Sigmoid colon (tissue), 7 donors: ENCODE results near the gene RHBG. TPM values are rescaled to one million over a fixed set of nuclear protein-coding genes. Genes with fewer than 3 reads are reported as not detected.
"Not testable (repeated sequence)": the region's sequence is repeated elsewhere in the genome, so short reads cannot be mapped to it uniquely, and the experiment has no call there.

Experiments used
- DNase-seq: peaks from one replicate; pipeline ENCODE4 v3.0.0-alpha.2; 2019
- H3K27ac ChIP-seq, 4 donors: fragments of 200-600 bp; sonication (generic); one replicate each; pipeline ENCODE4 v1.5.1; 2016 to 2019; ENCODE audit warnings: mild to moderate bottlenecking in 1 of 4
- H3K27me3 ChIP-seq, 3 donors: fragments of 200-600 bp; sonication (generic); one replicate each; pipeline ENCODE4 v1.5.1; 2019; ENCODE audit warnings: mild to moderate bottlenecking in 1 of 3
- H3K36me3 ChIP-seq, 4 donors: fragments of 200-600 bp; sonication (generic); one replicate each; pipeline ENCODE4 v1.5.1; 2016 to 2019
- H3K4me1 ChIP-seq, 4 donors: fragments of 200-600 bp; sonication (generic); one replicate each; pipeline ENCODE4 v1.5.1; 2017 to 2019
- H3K4me3 ChIP-seq, 4 donors: fragments of 200-600 bp; sonication (generic); one replicate each; pipeline ENCODE4 v1.5.1; 2017 to 2019; ENCODE audit warnings: mild to moderate bottlenecking in 2 of 4, moderate library complexity in 1 of 4
- H3K9me3 ChIP-seq, 4 donors: fragments of 200-600 bp in 3 of 4; sonication (generic) in 3 of 4; one replicate each; pipeline versions ENCODE4 v1.5.1 to v1.6.1; 2013 to 2019
- EP300 ChIP-seq, 4 donors: sonication (generic); formaldehyde crosslinking; IDR thresholded peaks; one replicate each; pipeline ENCODE4 v1.6.1; 2017; ENCODE audit warnings: antibody characterized with exemption in 4 of 4
- POLR2A ChIP-seq, 2 donors: fragments of 450-650 bp; IDR thresholded peaks; one replicate each; pipeline ENCODE4 v1.6.1; 2016; ENCODE audit warnings: antibody characterized with exemption in 2 of 2, mild to moderate bottlenecking in 2 of 2, moderate library complexity in 2 of 2
- POLR2AphosphoS5 ChIP-seq, 4 donors: sonication (generic); formaldehyde crosslinking; IDR thresholded peaks; one replicate each; pipeline ENCODE4 v1.6.1; 2017; ENCODE audit warnings: antibody characterized with exemption in 4 of 4
- WGBS, 2 donors: extraction: QIAGEN DNeasy Blood & Tissue Kit; methylation state at CpG; one replicate each; pipeline ENCODE4 v1.1.7; 2013; 5-methylcytosine and 5-hydroxymethylcytosine counted together
- intact Hi-C: fragments of 100-400 bp; cut with DNase I; formaldehyde crosslinking; loops from one replicate; pipeline ENCODE4 v1.15.1; 2023
- polyA plus RNA-seq, 3 donors: library from polyadenylated mRNA; stranded (reverse); fragments of 200-250 nt; gene quantifications; one replicate each; pipeline ENCODE4 v1.2.3, GENCODE V29; 2013
- total RNA-seq, 4 donors: library from RNA; depleted of rRNA; stranded (reverse); fragments of >200 nt; gene quantifications; one replicate each; pipeline ENCODE4 v1.1.0, GENCODE V29; 2016
- TF ChIP-seq, protein P1 (sequence below), 4 experiments: fragments of 450-650 bp in 3 of 4; fragments of 200-600 bp in 1 of 4; IDR thresholded peaks; one replicate each; pipeline ENCODE4 v1.5.1; 2016 to 2019; ENCODE audit warnings: antibody characterized with exemption in 4 of 4, mild to moderate bottlenecking in 3 of 4, moderate library complexity in 2 of 4
- donor health status: healthy with polysubstance abuse.
- donor health status: Bipolar disorder and iron deficiency.
- donor health status: healthy.

RHBG gene
- total and polyA plus RNA-seq, 7 donors, result not detected

DNA sequence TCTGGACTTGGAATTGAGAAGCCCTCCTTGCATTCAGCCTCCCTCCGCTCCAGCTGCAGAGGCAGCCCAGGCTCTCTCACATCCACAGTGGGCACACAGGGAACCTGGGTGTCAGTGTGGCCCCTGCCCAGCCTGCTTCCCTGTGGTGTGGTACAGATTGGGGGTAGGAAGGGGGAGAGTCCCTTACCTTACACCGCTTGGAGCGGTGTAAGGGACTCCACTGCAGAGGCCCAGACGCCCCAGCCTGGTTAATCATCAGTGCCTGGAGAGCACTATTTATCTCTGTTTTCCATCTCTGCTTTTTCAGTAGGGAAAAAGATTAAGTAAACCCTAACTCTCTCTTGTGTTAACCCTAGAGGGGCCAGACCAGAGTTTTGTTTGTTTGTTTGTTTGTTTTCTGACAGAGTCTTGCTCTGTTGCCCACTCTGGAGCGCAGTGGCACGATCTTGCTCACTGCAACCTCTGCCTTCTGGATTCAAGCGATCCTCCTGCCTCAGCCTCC lies 803 bp upstream of the RHBG start:
- DNase-seq, result no peak
- intact Hi-C loops, result no loop called here
- WGBS, 2 donors, result 83 to 89% methylated on average over 7 of the region's 7 CpGs
- Histone ChIP-seq H3K4me3 (no peak overlapping the region), H3K27ac (no peak overlapping the region), H3K36me3 (no peaks in the 10 kb centered on the region), H3K27me3 (peaks cover 8 to 75% (median 19%) of the 10 kb centered on the region in 3 donors), H3K4me1 (peaks cover 0 to 10% (median 6%) of the 10 kb centered on the region in 4 donors), H3K9me3 (no peaks in the 10 kb centered on the region)
- TF ChIP-seq EP300 (IDR thresholded peaks at IDR 0.05), result no peak
- TF ChIP-seq, protein P1, sequence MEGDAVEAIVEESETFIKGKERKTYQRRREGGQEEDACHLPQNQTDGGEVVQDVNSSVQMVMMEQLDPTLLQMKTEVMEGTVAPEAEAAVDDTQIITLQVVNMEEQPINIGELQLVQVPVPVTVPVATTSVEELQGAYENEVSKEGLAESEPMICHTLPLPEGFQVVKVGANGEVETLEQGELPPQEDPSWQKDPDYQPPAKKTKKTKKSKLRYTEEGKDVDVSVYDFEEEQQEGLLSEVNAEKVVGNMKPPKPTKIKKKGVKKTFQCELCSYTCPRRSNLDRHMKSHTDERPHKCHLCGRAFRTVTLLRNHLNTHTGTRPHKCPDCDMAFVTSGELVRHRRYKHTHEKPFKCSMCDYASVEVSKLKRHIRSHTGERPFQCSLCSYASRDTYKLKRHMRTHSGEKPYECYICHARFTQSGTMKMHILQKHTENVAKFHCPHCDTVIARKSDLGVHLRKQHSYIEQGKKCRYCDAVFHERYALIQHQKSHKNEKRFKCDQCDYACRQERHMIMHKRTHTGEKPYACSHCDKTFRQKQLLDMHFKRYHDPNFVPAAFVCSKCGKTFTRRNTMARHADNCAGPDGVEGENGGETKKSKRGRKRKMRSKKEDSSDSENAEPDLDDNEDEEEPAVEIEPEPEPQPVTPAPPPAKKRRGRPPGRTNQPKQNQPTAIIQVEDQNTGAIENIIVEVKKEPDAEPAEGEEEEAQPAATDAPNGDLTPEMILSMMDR (IDR thresholded peaks at IDR 0.05), result no peak
- TF ChIP-seq POLR2A (IDR thresholded peaks at IDR 0.05), result no peak
- TF ChIP-seq POLR2AphosphoS5 (IDR thresholded peaks at IDR 0.05), result no peak

DNA sequence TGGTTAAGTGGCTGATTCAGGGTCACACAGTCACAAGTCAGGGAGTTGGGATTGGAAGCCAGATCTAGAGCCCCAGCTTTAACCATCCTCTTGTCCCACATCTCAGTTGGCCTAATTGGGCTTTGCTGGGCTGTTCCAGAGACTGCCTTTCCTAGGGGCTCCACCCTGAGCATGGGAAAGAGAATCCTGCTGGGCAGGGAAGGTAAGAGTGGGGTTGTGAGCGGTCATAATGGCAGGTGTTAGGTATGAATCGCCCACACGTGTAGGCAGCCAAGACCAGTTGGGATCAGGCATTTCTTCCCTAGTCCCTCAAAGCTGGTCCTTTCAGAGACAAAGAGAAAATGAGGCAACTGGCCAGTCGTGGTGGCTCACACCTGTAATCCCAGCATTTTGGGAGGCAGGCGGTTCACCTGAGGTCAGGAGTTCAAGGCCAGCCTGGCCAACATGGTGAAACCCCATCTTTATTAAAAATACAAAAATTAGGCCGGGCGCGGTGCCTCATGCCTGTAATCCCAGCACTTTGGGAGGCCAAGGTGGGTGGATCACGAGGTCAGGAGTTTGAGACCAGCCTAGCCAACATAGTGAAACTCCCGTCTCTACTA lies 775 bp downstream of the RHBG start:
- DNase-seq, H3K9me3 ChIP-seq, intact Hi-C loops, H3K27ac ChIP-seq, H3K36me3 ChIP-seq: not testable (repeated sequence)
- Histone ChIP-seq H3K4me3 (peak overlapping the region in 1 of 4 donors; percentile 28), H3K4me1 (peaks cover 0 to 10% (median 6%) of the 10 kb centered on the region in 4 donors), H3K27me3 (peaks cover 8 to 66% (median 19%) of the 10 kb centered on the region in 3 donors)
- WGBS, 2 donors, result 90 to 95% methylated on average over 10 of the region's 10 CpGs

DNA sequence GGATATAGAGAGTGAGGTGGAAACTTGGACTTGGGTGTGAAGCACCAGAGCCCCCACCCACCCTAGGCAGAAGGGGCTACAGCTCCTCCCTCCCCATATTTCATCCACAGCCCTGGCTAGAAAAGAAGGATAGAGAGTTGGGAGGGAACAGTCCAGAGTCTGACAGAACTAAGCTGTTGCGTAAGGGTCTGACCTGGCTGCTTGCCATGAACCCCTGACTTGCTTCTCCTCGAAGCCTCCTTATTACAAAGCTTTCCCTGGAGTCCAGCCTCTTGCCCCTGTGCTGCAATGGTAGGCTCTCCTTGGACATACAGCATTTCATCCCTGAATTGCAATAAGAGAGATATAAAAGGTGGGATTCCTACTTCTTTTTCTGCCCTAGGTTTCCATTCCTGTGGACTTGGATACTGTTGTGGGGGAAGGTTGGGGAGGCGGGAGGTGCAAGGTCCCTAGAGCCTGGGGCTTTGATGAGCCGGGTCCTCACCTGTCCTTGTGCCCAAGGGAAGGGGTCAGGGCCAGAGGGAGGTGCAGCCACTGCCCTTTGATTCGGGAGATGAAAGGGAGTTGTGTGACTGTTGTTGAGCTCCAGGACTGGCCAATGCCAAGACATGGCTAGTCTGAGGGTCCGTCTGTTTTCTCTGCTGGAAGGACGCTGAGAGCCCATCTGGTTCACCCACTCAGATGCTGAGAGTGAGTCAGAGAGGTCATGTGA lies 2.7 kb downstream of the RHBG start:
- Histone ChIP-seq H3K27me3 (peaks cover 8 to 48% (median 19%) of the 10 kb centered on the region in 3 donors), H3K36me3 (no peaks in the 10 kb centered on the region), H3K4me3 (no peak overlapping the region), H3K4me1 (peaks cover 0 to 10% (median 6%) of the 10 kb centered on the region in 4 donors), H3K27ac (no peak overlapping the region), H3K9me3 (no peaks in the 10 kb centered on the region)
- intact Hi-C loops, result no loop called here
- WGBS, 2 donors, result 51 to 64% methylated on average over 7 of the region's 7 CpGs
- TF ChIP-seq EP300 (IDR thresholded peaks at IDR 0.05), result no peak
- TF ChIP-seq POLR2A (IDR thresholded peaks at IDR 0.05), result no peak
- no peak for TF ChIP-seq POLR2AphosphoS5 (IDR thresholded peaks at IDR 0.05)
- TF ChIP-seq, protein P1 (IDR thresholded peaks at IDR 0.05), result no peak
- DNase-seq, result no peak

DNA sequence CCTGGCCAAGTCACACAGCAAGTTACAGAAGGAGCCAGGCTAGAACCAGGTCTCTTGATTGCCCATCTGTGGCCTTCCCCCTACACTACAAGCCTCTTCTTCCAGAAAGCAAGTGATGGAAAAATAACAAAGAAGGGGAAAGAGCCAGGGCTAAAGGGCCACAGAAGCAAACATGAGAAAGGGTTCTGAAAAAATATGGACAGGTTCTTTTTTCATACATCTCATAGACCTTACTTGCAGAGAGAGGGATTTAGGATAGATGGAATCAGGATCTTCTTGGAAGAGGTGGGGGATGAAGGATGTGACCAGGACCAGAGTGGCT lies 3.2 kb downstream of the RHBG start:
- DNase-seq, result no peak
- peaks cover 8 to 44% (median 19%) of the 10 kb centered on the region in 3 donors for H3K27me3 ChIP-seq

DNA sequence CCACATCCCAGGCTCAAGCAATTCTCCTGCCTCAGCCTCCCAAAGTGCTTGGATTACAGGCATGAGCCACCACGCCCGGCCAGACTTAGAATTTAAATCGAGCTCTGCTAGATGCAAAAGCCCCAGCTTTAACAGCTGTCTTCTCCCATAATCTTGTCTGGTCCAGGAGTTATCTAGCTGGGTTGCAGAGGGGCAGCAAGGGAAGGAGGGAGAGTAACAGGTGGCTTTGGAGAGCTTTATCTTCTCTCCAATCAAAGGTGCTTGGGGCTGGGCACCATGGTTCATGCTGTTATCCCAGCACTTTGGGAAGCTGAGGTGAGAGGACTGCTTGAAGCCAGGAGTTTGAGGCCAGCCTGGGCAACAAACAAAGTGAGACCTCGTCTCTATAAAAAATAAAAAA lies 3.9 kb downstream of the RHBG start:
- Histone ChIP-seq H3K27ac (no peak overlapping the region), H3K9me3 (no peaks in the 10 kb centered on the region), H3K36me3 (no peaks in the 10 kb centered on the region), H3K4me3 (no peak overlapping the region), H3K27me3 (peaks cover 8 to 38% (median 19%) of the 10 kb centered on the region in 3 donors), H3K4me1 (peaks cover 0 to 10% (median 6%) of the 10 kb centered on the region in 4 donors)
- no peak for DNase-seq
- TF ChIP-seq POLR2AphosphoS5 (IDR thresholded peaks at IDR 0.05) (no peak), EP300 (IDR thresholded peaks at IDR 0.05) (no peak), POLR2A (IDR thresholded peaks at IDR 0.05) (no peak)
- TF ChIP-seq, protein P1 (IDR thresholded peaks at IDR 0.05), result no peak
- intact Hi-C loops, result no loop called here
- WGBS, 2 donors, result 60 to 85% methylated on average over 4 of the region's 4 CpGs

More for the DNA sequence above, 3.2 kb downstream of the RHBG start:
- Histone ChIP-seq H3K4me1 (peaks cover 0 to 10% (median 6%) of the 10 kb centered on the region in 4 donors), H3K36me3 (no peaks in the 10 kb centered on the region), H3K27ac (no peak overlapping the region), H3K4me3 (no peak overlapping the region), H3K9me3 (no peaks in the 10 kb centered on the region)
- intact Hi-C loops, result no loop called here
- TF ChIP-seq POLR2AphosphoS5 (IDR thresholded peaks at IDR 0.05) (no peak), EP300 (IDR thresholded peaks at IDR 0.05) (no peak), POLR2A (IDR thresholded peaks at IDR 0.05) (no peak)
- TF ChIP-seq, protein P1 (IDR thresholded peaks at IDR 0.05), result no peak
